NCI-H2227 (cell line): ENCODE results near the gene GLUD1.
"Not testable (repeated sequence)": the region's sequence is repeated elsewhere in the genome, so short reads cannot be mapped to it uniquely, and the experiment has no call there.

Experiments
- DNase-seq: peaks from one replicate; lab custom pipeline; 2025; ENCODE audit not compliant: unreplicated experiment; lab: John Stamatoyannopoulos, UW

Gene GLUD1

GRCh38 chr10:87053111-87053510 is 41.5 kb downstream of the GLUD1 start:
- no peak for DNase-seq

- DNase-seq, result no peak
Observed at GRCh38 chr10:87045434-87045938, 49.2 kb downstream of the GLUD1 start.

DNA sequence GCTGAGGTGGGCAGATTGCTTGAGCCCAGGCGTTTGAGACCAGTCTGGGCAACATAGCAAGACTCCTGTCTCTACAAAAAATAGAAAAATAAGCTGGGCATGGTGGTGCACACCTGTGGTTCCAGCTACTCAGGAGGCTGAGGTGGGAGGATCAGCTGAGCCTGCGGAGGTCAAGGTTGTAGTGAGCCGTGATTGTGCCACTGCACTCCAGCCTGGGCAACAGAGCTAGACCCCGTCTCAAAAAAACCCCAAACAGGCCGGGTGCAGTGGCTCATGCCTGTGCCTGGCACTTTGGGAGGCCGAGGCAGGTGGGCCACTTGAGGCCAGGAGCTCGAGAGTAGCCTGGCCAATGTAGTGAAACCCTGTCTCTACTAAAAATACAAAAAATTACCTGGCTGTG is 51.1 kb downstream of the GLUD1 start:
- DNase-seq, result not testable (repeated sequence)

DNA sequence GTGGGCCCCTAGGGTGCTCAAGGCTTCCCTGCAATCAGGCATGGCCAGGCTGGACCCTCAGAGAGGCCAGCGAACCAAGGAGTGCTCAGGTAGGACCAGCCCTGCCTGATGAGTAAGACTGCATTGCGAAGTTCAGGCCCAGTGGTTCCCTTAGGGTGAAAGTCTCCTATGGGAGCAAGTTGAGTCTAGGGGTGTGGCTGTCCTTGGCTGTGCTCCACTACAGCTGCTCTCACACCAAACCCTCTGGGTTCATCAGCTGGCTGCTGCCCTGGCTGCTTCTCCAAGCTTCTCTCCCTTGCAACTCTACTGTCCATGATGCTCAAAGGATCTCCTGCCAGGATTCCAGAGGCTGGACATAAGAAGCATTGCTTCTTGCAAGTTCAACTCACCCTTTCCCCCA is 55.9 kb downstream of the GLUD1 start:
- DNase-seq, result no peak

GRCh38 chr10:87038286-87038717 is 56.3 kb downstream of the GLUD1 start:
- DNase-seq, result no peak

DNA sequence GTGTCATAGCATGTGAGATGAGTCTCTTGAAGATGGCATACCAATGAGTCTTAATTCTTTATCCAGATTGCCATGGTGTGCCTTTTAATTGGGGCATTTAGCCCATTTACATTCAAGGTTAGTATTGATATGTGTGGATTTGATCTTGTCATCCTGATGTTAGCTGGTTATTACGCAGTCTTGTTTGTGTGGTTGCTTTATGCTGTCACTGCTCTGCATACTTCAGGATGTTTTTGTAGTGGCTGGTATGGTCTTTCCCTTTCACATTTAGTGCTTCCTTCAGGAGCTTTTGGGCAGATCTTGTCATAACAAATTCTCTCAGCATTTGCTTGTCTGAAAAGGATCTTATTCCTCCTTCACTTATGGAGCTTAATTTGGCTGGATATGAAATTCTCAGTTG is 58.0 kb downstream of the GLUD1 start:
- DNase-seq, result no peak

DNA sequence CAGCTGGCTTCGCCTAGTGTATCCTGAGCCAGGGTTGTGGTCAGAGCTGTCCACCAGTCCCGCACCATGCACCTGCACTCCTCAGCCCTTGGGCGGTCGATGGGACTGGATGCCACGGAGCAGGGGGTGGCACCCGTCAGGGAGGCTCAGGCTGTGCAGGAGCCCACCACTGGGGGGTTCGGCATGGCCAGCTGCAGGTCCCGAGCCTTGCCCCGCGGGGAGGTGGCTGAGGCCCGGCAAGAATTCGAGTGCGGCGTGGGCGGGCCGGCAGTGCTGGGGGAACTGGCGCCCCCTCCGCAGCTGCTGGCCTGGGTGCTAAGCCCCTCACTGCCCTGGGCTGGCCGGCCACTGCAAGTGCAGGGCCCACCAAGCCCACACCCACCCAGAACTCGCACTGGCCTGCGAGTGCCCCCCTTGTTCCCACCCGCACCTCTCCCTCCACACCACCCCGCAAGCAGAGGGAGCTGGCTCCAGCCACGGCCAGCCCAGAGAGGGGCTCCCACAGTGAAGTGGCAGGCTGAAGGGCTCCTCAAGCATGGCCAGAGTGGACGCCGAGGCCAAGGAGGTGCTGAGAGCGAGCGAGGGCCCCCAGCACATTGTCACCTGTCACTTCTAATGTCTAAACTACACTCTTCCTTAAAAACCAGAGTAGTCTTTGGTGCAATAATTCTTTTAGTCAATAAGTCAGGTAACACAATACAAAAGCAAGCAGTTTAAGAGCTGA is 63.6 kb downstream of the GLUD1 start:
- DNase-seq, result no peak

DNA sequence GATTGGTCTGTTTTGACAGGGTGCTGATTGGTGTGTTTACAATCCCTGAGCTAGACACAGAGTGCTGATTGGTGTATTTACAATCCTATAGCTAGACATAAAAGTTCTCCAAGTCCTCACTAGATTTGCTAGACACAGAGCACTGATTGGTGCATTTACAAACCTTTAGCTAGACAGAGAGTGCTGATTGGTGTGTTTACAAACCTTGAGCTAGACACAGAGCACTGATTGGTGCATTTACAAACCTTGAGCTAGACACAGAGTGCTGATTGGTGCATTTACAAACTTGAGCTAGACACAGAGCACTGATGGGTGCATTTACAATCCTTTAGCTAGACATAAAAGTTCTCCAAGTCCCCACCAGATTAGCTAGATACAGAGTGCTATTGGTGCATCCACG is 64.2 kb downstream of the GLUD1 start:
- not testable (repeated sequence) for DNase-seq

DNA sequence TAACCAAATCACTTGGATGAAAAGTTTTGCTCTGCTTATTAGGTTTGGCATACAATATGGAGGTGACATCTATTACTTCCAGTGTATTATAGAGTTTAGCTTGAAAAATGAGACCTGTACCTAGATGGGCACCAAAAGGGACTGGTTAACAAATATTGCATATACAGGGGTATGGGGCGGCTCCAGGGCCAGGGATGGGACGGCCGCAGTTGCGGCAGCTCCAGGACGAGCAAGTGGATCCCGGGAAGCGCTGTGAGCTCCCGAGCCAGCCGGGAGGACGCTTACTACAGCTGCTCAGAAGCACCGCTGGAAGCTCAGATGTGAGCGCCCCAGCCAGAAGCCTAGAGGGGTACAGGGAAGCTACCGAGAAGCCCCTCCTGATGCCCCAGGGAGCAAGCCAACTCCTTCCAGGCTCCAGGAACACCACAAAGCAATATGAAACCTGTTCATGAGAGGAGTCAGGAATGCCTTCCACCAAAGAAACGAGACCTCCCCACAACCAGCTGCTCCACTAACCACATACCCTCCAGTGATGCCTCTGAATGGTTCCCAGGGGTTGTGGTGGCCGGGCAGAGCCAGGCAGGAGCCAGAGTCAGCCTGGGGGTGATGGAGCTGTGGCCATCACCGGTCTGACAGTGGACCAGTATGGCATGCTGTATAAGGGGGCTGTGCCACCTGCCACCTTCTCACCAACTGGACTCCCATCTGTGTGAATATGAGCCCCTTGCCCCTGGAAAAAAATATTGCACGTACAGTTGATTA is 67.7 kb downstream of the GLUD1 start:
- not testable (repeated sequence) for DNase-seq

DNA sequence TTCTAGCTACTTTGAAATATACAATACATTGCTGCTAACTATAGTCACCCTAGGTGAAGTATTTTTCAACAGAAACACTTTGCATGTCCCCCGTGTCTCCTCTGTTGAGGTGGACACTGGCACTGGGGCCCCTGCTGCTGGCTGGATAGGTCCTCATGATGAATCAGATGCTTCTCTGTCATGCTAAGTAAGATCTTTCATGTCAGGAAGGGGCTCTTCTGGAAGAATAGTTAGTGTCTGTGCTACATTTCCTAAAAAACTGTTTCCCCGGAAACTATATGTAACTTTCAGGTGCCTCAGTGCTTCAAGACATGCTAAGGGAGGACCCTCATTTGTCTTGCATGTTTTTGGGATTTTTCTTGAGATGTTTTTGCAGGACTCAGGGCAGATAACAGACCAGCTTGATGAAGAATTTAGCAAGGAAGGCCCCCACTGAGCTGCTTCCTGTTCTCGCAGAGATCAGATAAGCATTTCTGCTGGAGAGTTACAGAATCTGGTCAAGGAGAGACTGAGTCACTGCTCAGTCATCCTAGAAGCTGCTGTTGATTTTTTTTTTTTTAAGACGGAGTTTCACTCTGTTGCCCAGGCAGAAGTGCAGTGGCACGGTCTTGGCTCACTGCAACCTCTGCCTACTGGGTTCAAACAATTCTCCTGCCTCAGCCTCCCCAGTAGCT is 69.2 kb downstream of the GLUD1 start:
- not testable (repeated sequence) for DNase-seq

GRCh38 chr10:87020056-87020455 is 74.6 kb downstream of the GLUD1 start, which contains the start of gene FAM25A:
TSS of gene FAM25A (plus strand) at chr10:87020294. CDS start at chr10:87020325, 31 bp downstream.
- DNase-seq, result not testable (repeated sequence)

GRCh38 chr10:87019504-87019903 is 75.1 kb downstream of the GLUD1 start:
- not testable (repeated sequence) for DNase-seq

DNA sequence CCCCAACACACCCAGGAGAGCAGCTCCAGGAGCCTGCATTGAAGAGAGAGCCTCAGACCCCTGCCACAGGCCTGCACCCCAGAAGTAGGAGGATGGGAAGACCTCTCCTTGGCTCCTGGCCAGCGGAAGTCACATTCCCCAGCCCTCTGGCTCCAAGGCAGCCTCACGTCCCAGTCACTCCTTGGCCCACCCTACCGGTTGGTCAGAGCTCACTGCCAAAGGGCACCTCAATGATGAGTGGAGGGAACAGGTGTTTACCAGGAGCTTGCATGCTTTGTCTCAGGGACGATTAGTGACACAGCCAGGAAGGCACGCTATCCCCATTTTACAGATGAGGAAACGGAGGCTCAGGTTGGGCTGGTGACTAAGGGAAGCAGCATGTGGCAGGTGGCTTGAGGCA is 75.6 kb downstream of the GLUD1 start:
- not testable (repeated sequence) for DNase-seq

DNA sequence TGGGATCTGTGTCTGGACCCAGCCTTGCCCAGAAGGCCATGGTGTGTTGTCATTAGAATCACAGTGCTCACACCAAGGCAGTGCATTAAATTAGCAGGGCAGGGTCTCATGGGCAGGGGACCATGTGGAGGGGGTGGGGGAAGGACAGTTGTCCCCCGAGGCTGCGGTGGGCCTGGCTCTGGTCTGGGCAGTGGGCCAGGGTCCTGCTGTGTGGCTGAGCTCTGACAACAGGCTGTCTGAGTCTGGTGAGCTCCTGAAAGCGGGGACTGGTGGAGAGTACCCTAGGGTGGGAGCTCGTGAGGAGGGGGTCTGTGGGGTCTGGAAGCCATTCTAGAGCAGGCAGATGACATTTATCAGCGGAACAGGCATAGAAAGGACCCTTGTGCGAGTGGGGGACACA is 76.5 kb downstream of the GLUD1 start:
- not testable (repeated sequence) for DNase-seq

DNA sequence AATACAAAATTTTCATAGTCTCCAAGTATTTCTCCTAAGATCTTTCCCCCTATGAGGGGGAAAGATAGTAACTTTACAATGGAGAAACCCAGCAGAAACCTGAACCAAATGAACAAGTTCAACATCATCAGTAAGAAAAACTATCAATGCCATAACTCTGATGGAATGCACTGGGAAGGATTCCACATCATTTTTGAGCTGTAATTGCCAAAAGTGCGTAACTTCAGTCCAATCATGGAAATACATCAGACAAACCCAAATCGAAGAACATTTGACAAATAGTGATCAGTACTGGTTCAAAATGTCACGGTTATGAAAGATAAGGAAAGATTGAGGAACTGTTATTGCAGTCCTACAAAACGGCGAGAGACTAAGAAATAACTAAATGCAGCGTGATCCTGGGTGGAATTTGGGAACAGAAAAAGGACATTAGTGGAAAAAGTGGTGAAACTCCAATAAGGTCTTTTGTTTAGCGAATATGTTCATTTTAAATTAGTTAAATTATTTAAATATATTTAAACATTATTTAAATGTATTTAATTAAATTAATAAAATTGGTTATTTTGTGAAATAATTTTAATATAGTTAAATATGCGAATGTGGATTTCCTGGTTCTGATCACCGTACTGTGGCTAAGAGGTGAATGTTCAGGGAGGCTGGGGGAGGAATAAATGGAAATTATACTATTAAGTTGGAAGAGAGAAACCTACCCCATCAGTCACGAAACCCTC is 79.5 kb downstream of the GLUD1 start:
- DNase-seq, result not testable (repeated sequence)

DNA sequence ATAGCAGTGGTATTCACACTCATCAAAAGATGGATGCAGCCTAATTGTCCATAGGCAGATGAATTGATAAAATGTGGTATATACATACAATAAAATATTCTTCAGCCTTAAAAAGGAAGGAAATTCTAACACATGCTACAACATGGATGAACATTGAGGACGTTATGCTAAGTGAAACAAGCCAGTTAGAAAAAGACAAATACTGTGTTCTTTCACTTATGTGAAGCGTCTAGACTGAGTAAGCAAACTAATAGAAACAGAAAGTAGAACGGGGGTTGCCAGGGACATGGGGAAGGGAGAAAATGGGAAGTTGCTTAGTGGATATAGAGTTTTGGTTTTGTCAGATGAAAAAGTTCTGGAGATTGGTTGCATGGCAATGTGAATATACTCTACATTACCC is 81.1 kb downstream of the GLUD1 start:
- DNase-seq, result not testable (repeated sequence)

DNA sequence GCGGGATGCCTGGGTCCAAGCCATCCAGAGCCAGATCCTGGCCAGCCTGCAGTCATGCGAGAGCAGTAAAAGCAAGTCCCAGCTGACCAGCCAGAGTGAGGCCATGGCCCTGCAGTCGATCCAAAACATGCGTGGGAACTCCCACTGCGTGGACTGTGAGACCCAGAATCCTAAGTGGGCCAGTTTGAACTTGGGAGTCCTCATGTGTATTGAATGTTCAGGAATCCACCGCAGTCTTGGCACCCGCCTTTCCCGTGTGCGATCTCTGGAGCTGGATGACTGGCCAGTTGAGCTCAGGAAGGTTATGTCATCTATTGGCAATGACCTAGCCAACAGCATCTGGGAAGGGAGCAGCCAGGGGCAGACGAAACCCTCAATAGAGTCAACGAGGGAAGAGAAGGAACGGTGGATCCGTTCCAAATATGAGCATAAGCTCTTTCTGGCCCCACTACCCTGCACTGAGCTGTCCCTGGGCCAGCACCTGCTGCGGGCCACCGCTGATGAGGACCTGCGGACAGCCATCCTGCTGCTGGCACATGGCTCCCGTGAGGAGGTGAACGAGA is 85.4 kb downstream of the GLUD1 start:
- DNase-seq, result not testable (repeated sequence)

GRCh38 chr10:87008303-87008702 is 86.3 kb downstream of the GLUD1 start:
- not testable (repeated sequence) for DNase-seq

- DNase-seq, result not testable (repeated sequence)
Observed at GRCh38 chr10:87007674-87008073, 87.0 kb downstream of the GLUD1 start.

GRCh38 chr10:87007124-87007523 is 87.5 kb downstream of the GLUD1 start:
- not testable (repeated sequence) for DNase-seq
